Inferior parietal cortex (tissue), 1 donor: ENCODE measurements around the gene BLVRB.
A peak's percentile ranks its signal among the peaks of the same experiment; 100 is the strongest.
"Not testable (repeated sequence)": the region's sequence is repeated elsewhere in the genome, so short reads cannot be mapped to it uniquely, and the experiment has no call there.

Source experiments
- DNase-seq: peaks from one replicate; pipeline ENCODE4 v3.0.0-alpha.2; 2016; ENCODE audit errors: extremely low spot score

BLVRB gene

GRCh38 chr19:40450664-40451063, 14.9 kb downstream of the BLVRB start:
- no peak for DNase-seq

GRCh38 chr19:40449506-40449905, 16.0 kb downstream of the BLVRB start:
- no peak for DNase-seq

DNA sequence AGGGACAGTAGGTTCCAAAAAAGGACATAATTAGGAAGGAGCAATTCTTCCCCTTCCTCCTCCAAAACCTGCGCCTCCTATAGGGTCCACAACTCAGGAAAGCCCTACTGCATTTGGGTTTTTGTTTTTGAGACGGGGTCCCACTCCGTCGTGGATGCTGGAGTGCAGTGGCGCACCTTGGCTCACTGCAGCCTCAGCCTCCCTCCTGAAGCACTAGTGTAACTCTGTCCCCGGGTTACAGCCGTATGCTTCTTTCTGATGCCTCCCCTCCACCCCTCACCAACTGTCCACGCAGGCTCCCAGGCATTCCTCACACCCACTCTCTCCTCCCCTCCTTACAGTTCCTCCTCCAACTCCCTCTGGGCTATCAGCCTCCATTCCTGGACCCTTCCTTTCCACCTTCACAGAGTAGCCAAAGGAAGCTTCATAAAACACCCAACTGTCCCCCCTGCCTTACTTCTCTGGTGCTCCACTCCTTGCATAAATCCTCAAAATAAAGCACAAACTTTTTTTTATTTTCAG, 19.2 kb downstream of the BLVRB start:
- DNase-seq: no peak

DNA sequence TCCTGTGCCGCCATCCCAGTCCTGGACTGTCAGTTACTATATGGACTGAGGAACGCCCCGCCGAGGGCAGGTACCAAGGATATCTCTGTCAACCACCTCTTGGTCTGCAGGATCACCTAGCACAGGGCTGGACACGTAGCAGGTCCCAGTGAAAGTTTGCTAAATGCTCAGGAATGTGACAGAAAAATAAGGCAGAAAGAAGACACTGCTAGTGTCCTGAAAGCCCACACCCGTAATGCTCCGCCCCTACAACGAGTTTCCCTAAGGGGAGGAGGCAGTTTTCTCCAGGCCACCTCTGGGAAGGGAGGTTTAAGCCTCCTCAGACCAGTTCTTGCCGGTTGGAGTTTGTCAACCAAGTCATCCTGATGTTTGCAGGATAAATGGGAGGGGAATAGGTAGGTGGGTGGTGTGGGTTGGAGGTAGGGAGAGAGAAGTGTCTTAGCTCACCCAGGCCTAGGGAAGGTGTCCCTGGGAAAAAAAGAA, 19.7 kb downstream of the BLVRB start:
- peak; percentile 11 for DNase-seq

- no peak for DNase-seq
Measured at GRCh38 chr19:40444825-40445312, 20.7 kb downstream of the BLVRB start.

GRCh38 chr19:40444000-40444824, 21.3 kb downstream of the BLVRB start, which contains the start of gene SERTAD3:
SERTAD3 (minus strand) TSS chr19:40444335; CDS start chr19:40442080, 2,255 bp downstream.
- DNase-seq: peak; percentile 95

DNA sequence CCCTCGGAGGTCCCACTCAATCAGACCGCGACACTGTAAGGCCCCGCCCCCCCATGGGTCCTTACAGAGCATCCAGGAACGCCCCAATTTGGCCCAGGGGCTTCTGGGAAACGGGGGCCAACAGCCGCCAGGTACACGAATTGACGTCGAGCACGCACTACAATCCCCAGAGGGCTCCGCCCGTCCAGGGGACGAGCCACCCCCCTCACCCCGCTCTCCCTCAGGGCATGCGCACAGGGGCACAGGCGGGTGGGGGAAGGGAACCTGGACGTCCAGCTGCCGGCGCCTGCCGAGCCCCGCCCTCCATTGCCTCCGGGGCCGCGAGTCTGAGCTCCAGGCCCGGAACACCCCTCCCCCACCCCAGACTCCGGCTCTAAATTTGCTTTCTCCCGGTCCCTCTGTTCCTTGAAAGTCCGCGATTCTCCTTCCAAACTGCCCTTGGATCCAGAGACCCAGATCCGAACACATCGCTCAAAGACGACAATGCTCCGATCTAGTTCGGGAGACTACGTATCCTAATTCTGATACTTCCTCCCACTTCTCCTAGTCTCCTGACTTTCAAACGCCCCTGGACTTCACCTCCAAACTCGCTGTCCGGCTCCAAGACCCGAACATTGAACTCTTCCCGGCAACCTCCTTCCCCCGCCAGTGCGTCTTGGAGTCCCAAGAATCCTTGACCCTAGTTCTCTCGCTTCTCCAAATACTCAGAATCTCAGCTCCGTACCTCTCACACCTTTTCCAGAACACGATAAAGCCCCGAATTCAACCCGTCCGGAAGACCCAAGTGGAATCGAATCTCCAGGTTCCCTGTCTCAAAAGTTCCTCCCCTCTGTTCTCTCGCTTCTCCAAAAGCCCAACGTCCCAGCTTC, 22.2 kb downstream of the BLVRB start:
- DNase-seq: peak; percentile 95

- no peak for DNase-seq
Measured at GRCh38 chr19:40442328-40443130, 23.0 kb downstream of the BLVRB start.

DNA sequence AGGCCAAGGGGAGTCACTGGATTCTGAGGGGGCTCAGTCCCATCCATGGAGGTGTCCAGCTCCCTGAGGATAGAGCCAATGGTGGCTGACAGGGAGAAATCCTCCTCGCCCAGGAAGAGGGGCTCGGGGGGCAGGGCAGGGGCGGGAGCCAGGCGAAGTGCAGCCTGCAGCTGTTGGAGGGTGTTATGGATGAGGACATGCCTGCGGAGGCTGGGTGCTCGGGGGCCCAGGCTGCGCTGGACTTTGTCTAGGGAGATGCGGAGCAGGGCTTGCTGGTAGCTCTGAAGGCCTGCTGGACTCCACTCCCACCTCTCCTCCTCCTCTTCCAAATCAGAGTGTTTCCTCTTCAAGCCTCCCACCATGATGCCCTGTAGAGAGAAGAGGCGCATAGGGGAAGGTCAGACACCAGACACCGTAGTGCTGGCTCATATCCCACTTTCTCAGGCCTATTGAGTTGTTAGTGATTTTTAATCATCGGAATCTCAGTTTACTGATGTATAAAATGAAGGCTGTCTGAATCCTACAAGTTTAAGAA, 23.8 kb downstream of the BLVRB start:
- DNase-seq: no peak

DNA sequence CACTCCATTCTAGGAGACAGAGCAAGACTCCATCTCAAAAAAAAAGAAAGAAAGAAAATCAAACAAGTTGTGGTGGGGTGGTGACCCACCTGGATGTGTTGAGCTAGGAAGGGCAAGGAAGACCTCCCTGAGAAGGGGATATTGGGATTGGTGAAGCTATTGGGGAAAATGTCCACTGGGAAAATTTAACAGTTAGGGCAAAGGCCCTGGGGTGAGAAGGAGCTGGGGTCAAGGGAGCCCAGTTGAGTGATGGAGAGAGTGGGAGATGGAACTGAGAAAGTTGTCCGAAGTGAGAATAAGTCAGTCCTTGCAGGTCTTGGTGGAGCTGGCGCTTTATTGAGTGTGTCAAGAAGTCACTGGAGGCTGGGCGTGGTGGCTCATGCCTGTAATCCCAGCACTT, 27.3 kb downstream of the BLVRB start:
- DNase-seq: no peak

DNA sequence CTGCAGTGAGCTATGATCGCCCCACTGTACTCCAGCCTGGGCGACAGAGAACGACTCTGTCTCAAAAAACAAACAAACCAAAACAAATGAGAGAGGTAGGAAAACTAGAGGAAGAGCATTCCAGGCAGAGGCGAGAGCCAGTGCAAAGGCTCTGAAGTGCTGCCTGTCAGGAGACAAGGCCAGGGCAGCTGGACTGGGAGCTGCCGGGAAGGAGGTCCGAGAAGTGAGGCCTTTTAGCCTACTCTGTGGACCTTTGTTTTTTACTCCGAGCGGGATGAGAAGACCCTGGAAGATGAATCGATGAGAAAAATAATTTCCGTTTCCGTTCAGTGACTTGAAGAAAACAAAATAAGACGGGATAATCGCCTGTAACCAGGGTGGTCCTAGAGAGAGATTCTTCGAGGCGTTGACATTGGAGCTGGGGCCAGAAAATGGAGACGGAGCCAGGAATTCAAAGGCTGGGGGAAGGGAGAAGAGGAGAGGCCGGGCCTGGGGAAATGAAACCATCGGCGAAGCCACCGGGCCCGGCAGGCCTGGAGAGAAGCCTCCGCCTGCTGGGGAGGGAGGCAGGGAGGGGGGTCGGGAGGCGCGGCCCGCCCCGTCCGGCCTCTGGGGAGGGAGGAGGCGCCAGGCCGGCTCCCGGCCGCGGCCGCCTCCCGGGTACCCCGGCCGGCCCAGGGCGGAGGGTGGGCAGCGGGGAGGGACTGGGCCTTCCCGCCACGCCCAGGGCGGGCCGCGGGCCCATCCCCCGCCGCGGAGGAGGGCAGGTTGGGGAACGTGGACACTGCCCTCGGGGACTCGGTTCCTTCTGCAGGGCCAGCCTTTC, 31.9 kb downstream of the BLVRB start:
- DNase-seq: peak; percentile 69

GRCh38 chr19:40432760-40433159, 32.8 kb downstream of the BLVRB start:
- not testable (repeated sequence) for DNase-seq

GRCh38 chr19:40431698-40432097, 33.8 kb downstream of the BLVRB start:
- DNase-seq: no peak

GRCh38 chr19:40430242-40430641, 35.3 kb downstream of the BLVRB start:
- DNase-seq: not testable (repeated sequence)

GRCh38 chr19:40428197-40428596, 37.3 kb downstream of the BLVRB start:
- DNase-seq: not testable (repeated sequence)

GRCh38 chr19:40425450-40426287, 39.9 kb downstream of the BLVRB start, which contains the start of gene SERTAD1:
SERTAD1 (minus strand) TSS chr19:40425992; CDS start chr19:40423546, 2,446 bp downstream.
- DNase-seq: peak; percentile 99

DNA sequence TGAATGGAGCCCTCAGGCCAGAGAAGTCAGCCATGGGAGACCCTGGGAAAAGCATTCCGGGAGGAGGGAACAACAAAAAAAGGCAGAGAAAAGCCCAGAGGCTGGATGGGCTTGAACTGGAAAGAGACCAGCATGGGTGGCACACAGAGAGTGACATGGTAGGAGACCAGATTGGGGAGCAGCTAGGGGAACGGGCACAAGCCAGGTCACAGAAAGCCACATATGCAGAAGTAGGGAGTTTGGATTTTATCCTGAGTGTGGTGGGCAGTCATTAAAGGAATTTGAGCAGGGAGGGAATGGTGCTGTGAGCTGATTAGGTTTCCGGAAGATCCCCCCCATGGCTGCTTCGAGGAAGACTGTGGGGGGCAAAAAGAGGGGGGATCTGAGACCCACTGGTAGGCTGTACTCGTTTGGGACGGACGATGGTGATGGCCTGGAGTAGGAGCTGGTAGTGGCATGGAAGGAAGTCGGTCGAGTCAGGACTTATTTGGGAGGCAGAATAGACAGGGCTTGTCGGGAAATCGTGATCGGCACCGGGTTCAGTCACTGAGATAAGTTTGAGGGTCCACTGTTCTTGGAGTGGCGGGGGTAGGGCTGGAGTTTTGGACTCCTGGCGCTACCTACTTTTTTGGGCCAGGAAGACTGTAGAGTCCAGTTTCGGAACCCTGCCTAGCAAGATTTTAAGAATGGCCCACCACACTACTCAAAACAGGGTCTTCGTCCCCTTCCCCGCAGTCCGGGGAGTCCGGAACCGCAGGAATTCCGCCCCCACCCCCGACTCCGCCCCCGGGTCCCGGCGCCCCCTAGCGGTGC, 40.7 kb downstream of the BLVRB start:
- DNase-seq: peak; percentile 46

GRCh38 chr19:40423938-40424337, 41.6 kb downstream of the BLVRB start:
- no peak for DNase-seq
